ENCODE data around the gene KICS2. TPM values are rescaled to one million over a fixed set of nuclear protein-coding genes. Genes with fewer than 3 reads are reported as not detected.

Gene KICS2
- total and polyA plus RNA-seq, 9 of the 15 experiments (the other 6 are each of a cell fraction or from before 2014, with no cell fraction given), result 2.3 to 6.4 (median 5.5) TPM

GRCh38 chr12:64178122-64178521 lies 44.0 kb downstream of the KICS2 start (continued):
- TF ChIP-seq ESRRA (IDR thresholded peaks at IDR 0.05; ENCODE audit: borderline replicate concordance, low read depth) (no peak), CEBPB (tag; IDR thresholded peaks at IDR 0.05) (no peak), TAF1 (IDR thresholded peaks at IDR 0.05; ENCODE audit: control insufficient read depth, extremely low read depth, insufficient read depth, low read length, severe bottlenecking) (no peak), LEF1 (IDR thresholded peaks at IDR 0.05) (no peak), GTF2A2 (tag; IDR thresholded peaks at IDR 0.05) (no peak), RAD51 (IDR thresholded peaks at IDR 0.05; ENCODE audit: borderline replicate concordance, low read depth) (no peak), SAP30 (IDR thresholded peaks at IDR 0.05; ENCODE audit: borderline replicate concordance, insufficient read depth, low read depth, low read length, poor library complexity, severe bottlenecking) (no peak), SIX5 (IDR thresholded peaks at IDR 0.05; ENCODE audit: borderline replicate concordance in 1 of 2, insufficient read depth in 1 of 2, low read depth in 1 of 2, low read length in 2 of 2) (no peak), ZNF561 (CRISPR knock-in tag; conservative IDR thresholded peaks at IDR 0.05) (no peak)

- ChIA-PET CTCF (ENCODE audit: low intra/inter-chr PET ratio) (no interaction called here), POLR2A (no interaction called here)
- Histone ChIP-seq H3K27ac (ENCODE audit: extremely low read depth, low read depth, low read length) (no peak overlapping the region), H3K9ac (ENCODE audit: insufficient read depth in 1 of 2, low read depth in 2 of 2, low read length in 2 of 2) (no peak overlapping the region), H4K20me1 (replicated peaks; ENCODE audit: control insufficient read depth, insufficient read depth, low read length) (no peaks in the 10 kb centered on the region), H3K9me3 (replicated peaks; ENCODE audit: control insufficient read depth, insufficient read depth, low read depth, low read length) (no peaks in the 10 kb centered on the region), H3K36me3 (ENCODE audit: control insufficient read depth, insufficient read depth, low read length) (no peaks in the 10 kb centered on the region), H3K79me2 (ENCODE audit: control insufficient read depth, insufficient read depth, low read length) (no peaks in the 10 kb centered on the region), H3K4me3 (no peak overlapping the region), H3K4me2 (ENCODE audit: insufficient read depth, low read length) (no peak overlapping the region), H3K4me1 (replicated peaks in 1 of 2; ENCODE audit: control insufficient read depth in 2 of 2, insufficient read depth in 2 of 2, low read length in 2 of 2) (no peaks in the 10 kb centered on the region), H2AFZ (ENCODE audit: low read depth, low read length) (no peak overlapping the region), H3K9me1 (ENCODE audit: control insufficient read depth, insufficient read depth, low read length) (no peaks in the 10 kb centered on the region), H3K27me3 (ENCODE audit: control insufficient read depth in 2 of 2, insufficient read depth in 2 of 2, low read length in 2 of 2) (peaks cover 4 to 6% of the 10 kb centered on the region in 2 experiments; a peak in 4 of 5 replicates)
- ATAC-seq, result no peak
- TF ChIP-seq MAFK (IDR thresholded peaks at IDR 0.05; ENCODE audit: low read length), result peak; percentile 50; the same call in 1 of the 2 replicates
- TF ChIP-seq MAFF (IDR thresholded peaks at IDR 0.05; ENCODE audit: low read length), result peak; percentile 64
- no peak for TF ChIP-seq ZNF583 (CRISPR knock-in tag; IDR thresholded peaks at IDR 0.05)
- TF ChIP-seq SETDB1 (IDR thresholded peaks at IDR 0.05; ENCODE audit: low read length), result no peak
- peak; percentile 52; the same call in 1 of the 2 replicates for TF ChIP-seq C11orf30 (IDR thresholded peaks at IDR 0.05; ENCODE audit: low read depth)
- TF ChIP-seq ZNF316 (IDR thresholded peaks at IDR 0.05), result peak; percentile 72
- peak; percentile 50 for TF ChIP-seq MAFG (tag; conservative IDR thresholded peaks at IDR 0.05)
- no peak for FAIRE-seq
- BruUV-seq (replicated peaks), result no TSS peak
- no peak for DNase-seq (ENCODE audit: extremely low read depth in 1 of 4, low spot score in 3 of 4)
- intact Hi-C loops (cut with micrococcal nuclease) (no loop called here), in situ Hi-C loops (cut with MboI) (no loop called here)
- 1% methylated on average over 7 of the region's 7 CpGs for WGBS (ENCODE audit: insufficient coverage, low coverage, missing lambda C conversion rate)
Measured at GRCh38 chr12:64177001-64177400, 45.1 kb downstream of the KICS2 start.

Measured in K562 (cell line).